Measurements from ENCODE around the gene RANBP1.

DNA sequence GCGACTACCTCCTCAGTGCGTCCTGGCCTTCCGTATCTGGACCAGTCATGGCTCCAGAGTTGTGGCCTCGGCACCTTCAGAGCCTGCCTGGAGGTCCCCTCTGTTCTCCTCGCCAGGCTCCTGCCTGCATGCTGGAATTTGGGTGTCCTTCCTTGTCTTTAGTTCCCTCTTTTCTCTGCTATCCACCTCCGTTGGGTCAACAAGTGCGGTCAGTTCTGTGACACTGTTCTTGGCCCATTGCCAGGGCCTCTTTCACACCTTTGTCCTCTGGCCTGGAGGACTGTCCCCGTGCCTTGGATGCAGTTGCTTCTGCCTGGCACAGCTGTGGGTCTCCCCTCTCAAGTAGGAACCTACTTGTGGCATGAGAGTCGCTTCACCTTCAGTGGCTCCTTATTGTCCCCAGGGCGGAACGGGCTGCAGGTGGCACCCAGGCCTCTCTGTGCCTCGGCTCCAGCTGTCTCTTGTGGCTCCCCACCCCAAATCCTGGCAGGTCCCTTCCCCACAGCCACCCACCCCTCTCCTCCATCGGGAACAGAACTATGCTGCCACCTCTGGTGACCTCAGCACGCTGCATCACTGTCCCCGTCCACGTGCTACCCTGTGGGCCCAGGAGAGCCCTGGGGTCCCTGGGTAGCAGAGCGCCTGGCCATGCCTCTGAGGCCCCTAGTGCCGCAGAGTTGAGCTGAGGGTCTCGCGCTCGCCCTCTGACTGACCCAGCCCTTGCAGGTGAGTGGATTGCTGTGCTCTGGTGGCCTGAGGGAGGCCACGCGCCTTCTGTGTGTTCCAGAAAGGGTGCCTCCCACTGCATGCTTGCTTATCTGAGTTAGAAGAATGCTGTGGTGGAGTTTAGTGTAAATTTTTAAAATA lies 31.1 kb upstream of the RANBP1 start:
- TF ChIP-seq, protein P1, sequence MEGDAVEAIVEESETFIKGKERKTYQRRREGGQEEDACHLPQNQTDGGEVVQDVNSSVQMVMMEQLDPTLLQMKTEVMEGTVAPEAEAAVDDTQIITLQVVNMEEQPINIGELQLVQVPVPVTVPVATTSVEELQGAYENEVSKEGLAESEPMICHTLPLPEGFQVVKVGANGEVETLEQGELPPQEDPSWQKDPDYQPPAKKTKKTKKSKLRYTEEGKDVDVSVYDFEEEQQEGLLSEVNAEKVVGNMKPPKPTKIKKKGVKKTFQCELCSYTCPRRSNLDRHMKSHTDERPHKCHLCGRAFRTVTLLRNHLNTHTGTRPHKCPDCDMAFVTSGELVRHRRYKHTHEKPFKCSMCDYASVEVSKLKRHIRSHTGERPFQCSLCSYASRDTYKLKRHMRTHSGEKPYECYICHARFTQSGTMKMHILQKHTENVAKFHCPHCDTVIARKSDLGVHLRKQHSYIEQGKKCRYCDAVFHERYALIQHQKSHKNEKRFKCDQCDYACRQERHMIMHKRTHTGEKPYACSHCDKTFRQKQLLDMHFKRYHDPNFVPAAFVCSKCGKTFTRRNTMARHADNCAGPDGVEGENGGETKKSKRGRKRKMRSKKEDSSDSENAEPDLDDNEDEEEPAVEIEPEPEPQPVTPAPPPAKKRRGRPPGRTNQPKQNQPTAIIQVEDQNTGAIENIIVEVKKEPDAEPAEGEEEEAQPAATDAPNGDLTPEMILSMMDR (IDR thresholded peaks at IDR 0.05): peak in 1 of 3 experiments; percentile 33
- no peak for TF ChIP-seq POLR2A (IDR thresholded peaks at IDR 0.05; ENCODE audit: low read depth)
- no peak for TF ChIP-seq POLR2AphosphoS5 (IDR thresholded peaks at IDR 0.05)
- TF ChIP-seq EP300 (IDR thresholded peaks at IDR 0.05): no peak
